B cell (primary cell): ENCODE measurements around the gene VPS13D. TPM values are rescaled to one million over a fixed set of nuclear protein-coding genes. Genes with fewer than 3 reads are reported as not detected.

ENCODE experiments used
- ATAC-seq: fragments of 200-7000 bp; cut with Tn5 transposase; one replicate; pipeline ENCODE4 v1.10.0; 2021; ENCODE audit warnings: low read depth, mild to moderate bottlenecking, moderate number of reproducible peaks, moderate library complexity
- CTCF ChIA-PET: fragments of 350-600 bp; sonication (Branson Sonifier 250); formaldehyde crosslinking; loops from one replicate; lab custom pipeline; 2021; ENCODE audit warnings: antibody characterized with exemption, inconsistent platforms; lab: Charles Lee
- POLR2A ChIA-PET: fragments of 350-600 bp; sonication (Branson Sonifier 250); formaldehyde crosslinking; loops from one replicate; lab custom pipeline; 2021; ENCODE audit warnings: antibody characterized with exemption; lab: Charles Lee
- DNase-seq: peaks from one replicate; pipeline ENCODE4 v3.0.0; 2013
- H2AFZ ChIP-seq: 2 replicates; pipeline ENCODE4 v1.6.1; 2012; ENCODE audit warnings: mild to moderate bottlenecking, low read depth, low read length; ENCODE audit not compliant: insufficient read depth, poor library complexity, severe bottlenecking
- H3K27ac ChIP-seq, 2 donors: 1 replicate in 1 of 2; 2 replicates in 1 of 2; pipeline ENCODE4 v1.5.1; 2012 to 2013; ENCODE audit warnings: low read length in 2 of 2, mild to moderate bottlenecking in 2 of 2, moderate library complexity in 1 of 2
- H3K27me3 ChIP-seq, 4 experiments: fragments of 200-600 bp in 1 of 4; sonication (generic) in 1 of 4; replicated peaks in 1 of 4; 1 replicate in 2 of 4; 2 replicates in 2 of 4; pipeline versions ENCODE4 v1.6.1 to v1.7.0; 2013 to 2016; ENCODE audit warnings: low read length in 3 of 4, mild to moderate bottlenecking in 2 of 4, mixed read lengths in 1 of 4, moderate library complexity in 1 of 4; ENCODE audit not compliant: insufficient read depth in 4 of 4, control insufficient read depth in 3 of 4; ENCODE audit errors: control extremely low read depth in 1 of 4
- H3K36me3 ChIP-seq, 2 experiments: replicated peaks in 1 of 2; 1 replicate in 1 of 2; 2 replicates in 1 of 2; pipeline versions ENCODE4 v1.6.1 to v1.7.1; 2013; ENCODE audit warnings: low read length in 1 of 2; ENCODE audit not compliant: insufficient read depth in 2 of 2, control insufficient read depth in 1 of 2; ENCODE audit errors: control extremely low read depth in 1 of 2, extremely low read depth in 1 of 2
- H3K4me1 ChIP-seq, 2 donors: fragments of 200-600 bp in 1 of 2; sonication (generic) in 1 of 2; 1 replicate in 1 of 2; 2 replicates in 1 of 2; pipeline versions ENCODE4 v1.5.1 to v1.6.1; 2013 to 2017; ENCODE audit warnings: low read length in 2 of 2; ENCODE audit not compliant: control insufficient read depth in 2 of 2, insufficient read depth in 2 of 2
- H3K4me2 ChIP-seq: replicated peaks from 2 replicates; pipeline ENCODE3; 2012; ENCODE audit warnings: mild to moderate bottlenecking, low read depth, low read length; ENCODE audit not compliant: poor library complexity, severe bottlenecking
- H3K4me3 ChIP-seq, 5 experiments: fragments of 200-600 bp in 1 of 5; sonication (generic) in 1 of 5; 1 replicate in 3 of 5; 2 replicates in 2 of 5; pipeline versions ENCODE4 v1.5.1 to v1.7.0; 2011 to 2016; ENCODE audit warnings: low read length in 4 of 5, mild to moderate bottlenecking in 4 of 5, low read depth in 2 of 5, control low read depth in 1 of 5, moderate library complexity in 1 of 5; ENCODE audit not compliant: insufficient read depth in 1 of 5; ENCODE audit errors: control extremely low read depth in 1 of 5, extremely low read depth in 1 of 5
- H3K79me2 ChIP-seq: fragments of 200-600 bp; sonication (generic); one replicate; pipeline ENCODE4 v1.6.0; 2016; ENCODE audit warnings: low read length; ENCODE audit not compliant: control insufficient read depth, insufficient read depth
- H3K9ac ChIP-seq: fragments of 200-600 bp; sonication (generic); 2 replicates; pipeline ENCODE4 v1.6.1; 2017; ENCODE audit warnings: mild to moderate bottlenecking, low read length, moderate library complexity
- H3K9me3 ChIP-seq, 3 donors: one replicate each; pipeline versions ENCODE4 v1.6.1 to v1.7.1; 2013; ENCODE audit warnings: low read length in 2 of 3; ENCODE audit not compliant: control insufficient read depth in 2 of 3, insufficient read depth in 1 of 3; ENCODE audit errors: control extremely low read depth in 1 of 3
- H4K20me1 ChIP-seq: 2 replicates; pipeline ENCODE4 v1.6.0; 2012; ENCODE audit warnings: mild to moderate bottlenecking, low read length; ENCODE audit not compliant: insufficient read depth, control insufficient read depth, poor library complexity, severe bottlenecking
- H3K27ac Mint-ChIP-seq: one replicate; pipeline ENCODE4 v1.8.0; 2021; ENCODE audit warnings: mixed read lengths
- H3K27me3 Mint-ChIP-seq: one replicate; pipeline ENCODE4 v1.8.0; 2021; ENCODE audit warnings: mixed read lengths
- H3K4me1 Mint-ChIP-seq: one replicate; pipeline ENCODE4 v1.8.0; 2021; ENCODE audit warnings: mixed read lengths
- H3K4me3 Mint-ChIP-seq: one replicate; pipeline ENCODE4 v1.8.0; 2021; ENCODE audit warnings: mixed read lengths
- H3K9me3 Mint-ChIP-seq: one replicate; pipeline ENCODE4 v1.8.0; 2022; ENCODE audit warnings: mixed read lengths; ENCODE audit not compliant: insufficient read depth
- CTCF ChIP-seq: fragments of 200-600 bp; IDR thresholded peaks from one replicate; pipeline ENCODE4 v1.8.0; 2022; ENCODE audit warnings: antibody characterized with exemption, mild to moderate bottlenecking
- EZH2 ChIP-seq: IDR thresholded peaks from 2 replicates; pipeline ENCODE4 v1.6.1; 2012; ENCODE audit warnings: borderline replicate concordance, low read depth, mild to moderate bottlenecking, moderate library complexity, low read length; ENCODE audit not compliant: insufficient read depth, poor library complexity, severe bottlenecking
- WGBS: methylation state at CpG from one replicate; pipeline ENCODE4 v1.1.5; 2013; ENCODE audit warnings: missing lambda C conversion rate; ENCODE audit not compliant: insufficient coverage; 5-methylcytosine and 5-hydroxymethylcytosine counted together
- intact Hi-C: fragments of 100-400 bp; cut with micrococcal nuclease; formaldehyde crosslinking; loops from one replicate; pipeline ENCODE4 v1.10.0; 2022
- polyA plus RNA-seq: library from polyadenylated mRNA; depleted of rRNA; stranded (reverse); fragments of >200 nt; gene quantifications from 2 replicates; pipeline ENCODE4 v1.2.3, GENCODE V29; 2012
- total RNA-seq, 2 donors: library from RNA; stranded (reverse); fragments of 120-200 nt in 1 of 2; gene quantifications; 1 replicate in 1 of 2; 2 replicates in 1 of 2; pipeline versions ENCODE4 v1.2.3 to v1.2.4, GENCODE V29; 2013 to 2022

VPS13D gene
- total and polyA plus RNA-seq, 2 donors (not counting 1 experiment from before 2014, with no cell fraction given) = 29.9 to 104 TPM

GRCh38 chr1:12405325-12406210, 175.7 kb downstream of the VPS13D start:
- Histone ChIP-seq H3K79me2 (no peaks in the 10 kb centered on the region), H3K4me3 (no peak overlapping the region), H3K27me3 (no peaks in the 10 kb centered on the region), H3K9ac (no peak overlapping the region), H3K9me3 (peaks cover 0 to 9% (median 5%) of the 10 kb centered on the region in 3 donors), H3K4me2 (no peak overlapping the region), H3K4me1 (no peaks in the 10 kb centered on the region), H4K20me1 (no peaks in the 10 kb centered on the region), H3K27ac (no peak overlapping the region), H3K36me3 (peaks cover 0 to 61% of the 10 kb centered on the region in 2 experiments), H2AFZ (no peak overlapping the region)
- Mint-ChIP-seq H3K4me1 (peaks cover 2% of the 10 kb centered on the region), H3K27ac (no peak overlapping the region), H3K4me3 (no peak overlapping the region), H3K27me3 (no peaks in the 10 kb centered on the region), H3K9me3 (peaks cover 8% of the 10 kb centered on the region)
- TF ChIP-seq EZH2 = no peak
- no peak for TF ChIP-seq CTCF
- CTCF ChIA-PET = no interaction called here
- DNase-seq (no peak), ATAC-seq (no peak)
- intact Hi-C loops = no loop called here
- 98% methylated on average over 7 of the region's 9 CpGs for WGBS
- POLR2A ChIA-PET = no interaction called here
